HPDE6-E6E7 (cell line): Measurements from ENCODE around the gene GPR32.
"Not testable (repeated sequence)": the region's sequence is repeated elsewhere in the genome, so short reads cannot be mapped to it uniquely, and the experiment has no call there.

Source experiments
- DNase-seq: peaks from one replicate; pipeline ENCODE4 v3.0.0; 2011; ENCODE audit warnings: missing footprints; ENCODE audit errors: extremely low spot score

The GPR32 gene

GRCh38 chr19:50780753-50781435 is 10.6 kb downstream of the GPR32 start:
- DNase-seq: no peak

DNA sequence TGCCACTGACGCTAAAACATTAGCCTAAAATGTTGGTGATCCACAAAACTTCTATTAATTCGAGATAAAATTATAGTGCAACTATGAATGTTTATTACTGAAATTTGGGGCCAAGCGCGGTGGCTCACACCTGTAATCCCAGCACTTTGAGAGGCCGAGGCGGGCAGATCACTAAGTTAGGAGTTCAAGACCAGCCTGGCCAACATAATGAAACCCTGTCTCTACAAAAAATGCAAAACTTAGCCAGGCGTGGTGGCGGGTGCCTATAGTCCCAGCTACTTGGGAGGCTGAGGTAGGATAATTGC is 13.5 kb downstream of the GPR32 start:
- DNase-seq: not testable (repeated sequence)

DNA sequence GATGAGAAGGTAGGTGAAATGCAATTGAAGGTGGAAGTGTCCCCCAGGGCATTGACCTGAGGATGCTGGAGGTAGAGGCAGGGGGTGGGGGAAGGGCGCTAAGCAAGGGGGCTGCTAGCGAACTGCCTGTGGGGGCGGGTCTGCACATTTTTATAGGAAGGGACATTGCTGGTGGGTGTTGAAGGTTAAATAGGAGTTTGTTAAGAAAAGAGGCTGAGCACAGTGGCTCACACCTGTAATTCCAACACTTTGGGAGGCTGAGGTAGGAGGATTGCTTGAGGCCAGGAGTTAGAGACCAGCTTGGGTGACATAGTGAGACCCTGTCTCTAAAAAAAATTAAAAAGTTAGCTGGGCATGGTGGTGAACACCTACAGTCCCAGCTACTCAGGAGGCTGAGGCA is 14.4 kb downstream of the GPR32 start:
- no peak for DNase-seq

- DNase-seq: no peak
Observed at GRCh38 chr19:50785329-50785728, 15.1 kb downstream of the GPR32 start.

DNA sequence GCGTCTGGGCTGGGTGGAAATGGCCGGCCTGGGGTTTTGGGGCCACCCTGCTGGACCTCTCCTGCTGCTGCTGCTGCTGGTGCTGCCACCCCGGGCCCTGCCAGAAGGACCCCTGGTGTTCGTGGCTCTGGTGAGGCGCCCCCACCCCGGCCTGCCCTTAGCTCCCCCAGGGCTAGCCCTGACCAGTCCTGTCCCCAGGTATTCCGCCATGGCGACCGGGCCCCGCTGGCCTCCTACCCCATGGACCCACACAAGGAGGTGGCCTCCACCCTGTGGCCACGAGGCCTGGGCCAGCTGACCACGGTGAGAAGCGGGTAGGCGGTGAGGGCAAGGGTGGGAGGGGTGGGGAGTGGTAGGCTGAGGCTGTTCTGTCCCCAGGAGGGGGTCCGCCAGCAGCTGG is 20.1 kb downstream of the GPR32 start, which contains the start of gene ACP4:
Gene ACP4, plus strand, starts transcription at position 20 of the 400 bp plus-strand sequence. Its CDS starts 0 bp downstream, at position 20.
- no peak for DNase-seq

DNA sequence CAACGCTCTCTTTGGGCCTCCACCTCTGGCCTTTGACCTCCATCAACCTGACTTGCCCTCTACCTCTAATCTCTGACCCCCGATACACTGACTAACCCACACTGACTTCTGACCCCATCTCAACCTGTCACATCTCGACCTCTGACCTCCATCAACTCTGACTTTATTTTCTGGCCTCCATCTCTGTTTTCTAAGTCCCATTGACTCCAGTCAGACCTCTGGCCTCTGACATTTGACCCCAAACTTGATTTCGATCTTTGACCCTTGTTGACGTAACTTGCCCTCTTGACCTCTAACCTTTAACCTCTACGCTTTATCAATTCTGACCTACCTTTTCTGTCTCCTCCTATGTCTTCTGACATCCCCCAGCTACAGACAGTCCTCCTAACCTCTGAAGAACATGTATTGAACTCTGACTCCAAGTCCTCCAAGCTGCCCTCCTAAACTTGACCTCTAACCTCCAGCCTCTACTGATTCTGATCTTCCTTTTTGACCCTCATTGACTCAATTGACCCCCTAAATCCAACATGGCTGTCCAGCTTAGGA is 20.7 kb downstream of the GPR32 start:
- no peak for DNase-seq

GRCh38 chr19:50791594-50792271 is 21.5 kb downstream of the GPR32 start:
- DNase-seq: no peak

DNA sequence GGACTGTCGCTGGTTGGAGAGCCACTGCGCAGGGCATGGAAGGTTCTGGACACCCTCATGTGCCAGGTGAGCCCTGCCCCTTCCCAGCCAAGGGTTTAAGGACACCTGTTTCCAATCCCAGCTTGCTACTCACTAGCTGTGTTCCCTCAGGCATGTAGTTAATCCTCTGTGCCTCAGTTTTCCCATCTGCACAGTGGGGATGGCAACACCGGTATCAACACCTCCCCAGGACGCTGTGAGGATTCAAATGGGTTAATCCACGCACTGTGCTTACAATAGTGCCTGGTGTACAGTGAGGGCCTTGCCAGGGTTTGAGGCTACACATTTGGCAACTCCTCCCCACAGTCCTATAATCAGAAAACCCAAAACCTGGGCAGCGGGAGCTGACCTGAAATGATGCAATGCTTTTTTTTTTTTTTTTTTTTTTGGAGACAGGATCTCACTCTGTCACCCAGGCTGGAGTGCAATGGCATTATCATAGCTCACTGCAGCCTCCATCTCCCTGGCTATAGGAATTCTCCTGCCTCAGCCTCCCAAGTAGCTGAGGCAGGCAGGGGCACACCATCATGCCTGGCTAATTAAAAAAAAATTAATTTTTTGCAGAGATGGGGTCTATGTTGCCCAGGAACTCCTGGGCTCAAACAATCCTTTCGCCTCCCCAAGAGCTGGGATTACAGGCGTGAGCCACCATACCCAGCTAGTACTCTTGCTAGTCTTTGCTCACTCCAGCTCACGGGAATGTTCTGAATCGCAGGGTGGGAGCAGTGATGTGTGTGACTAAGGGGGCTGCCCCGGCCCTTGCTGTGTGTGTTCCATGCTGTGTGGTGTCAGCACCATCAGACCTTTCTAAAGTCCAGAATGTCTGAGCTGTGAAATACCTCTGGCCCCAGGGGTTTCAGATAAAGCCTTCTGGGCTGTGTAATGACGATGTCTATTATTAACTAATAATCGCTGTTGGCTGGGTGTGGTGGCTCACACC is 22.3 kb downstream of the GPR32 start:
- DNase-seq: no peak

GRCh38 chr19:50793558-50794065 is 23.3 kb downstream of the GPR32 start:
- DNase-seq: no peak

- DNase-seq: no peak
Observed at GRCh38 chr19:50794074-50794875, 24.0 kb downstream of the GPR32 start.

DNA sequence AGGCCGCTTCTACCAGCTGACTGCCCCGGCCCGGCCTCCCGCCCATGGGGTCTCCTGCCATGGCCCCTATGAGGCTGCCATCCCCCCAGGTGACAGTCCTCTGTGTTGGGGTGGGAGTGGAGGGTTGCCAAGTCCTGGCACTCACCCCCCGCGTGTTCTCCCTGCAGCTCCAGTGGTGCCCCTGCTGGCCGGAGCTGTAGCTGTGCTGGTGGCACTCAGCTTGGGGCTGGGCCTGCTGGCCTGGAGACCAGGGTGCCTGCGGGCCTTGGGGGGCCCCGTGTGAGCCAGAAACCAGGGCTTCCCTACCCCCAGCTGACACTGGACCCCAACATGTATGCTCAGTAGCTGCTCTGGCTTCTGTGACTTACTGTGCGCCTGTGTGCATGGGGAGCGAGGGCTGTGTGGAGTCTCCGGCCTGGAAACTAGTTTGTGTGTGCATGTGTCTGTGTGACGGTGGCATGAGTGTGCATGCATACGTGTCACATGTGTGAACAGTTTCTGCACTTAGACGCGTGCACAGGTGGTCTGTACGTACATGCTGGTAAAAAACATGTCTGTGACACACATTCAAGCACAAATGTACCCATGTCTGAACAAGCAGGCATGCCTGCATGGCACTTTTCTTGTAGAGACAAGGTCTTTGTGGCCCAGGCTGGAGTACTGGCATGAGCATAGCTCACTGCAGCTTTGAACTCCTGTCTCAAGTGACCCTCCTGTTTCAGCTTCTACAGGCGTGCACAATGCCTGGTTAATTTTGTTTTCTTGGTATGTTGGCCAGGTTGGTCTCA is 24.8 kb downstream of the GPR32 start:
- no peak for DNase-seq

GRCh38 chr19:50795664-50796073 is 25.4 kb downstream of the GPR32 start:
- no peak for DNase-seq

DNA sequence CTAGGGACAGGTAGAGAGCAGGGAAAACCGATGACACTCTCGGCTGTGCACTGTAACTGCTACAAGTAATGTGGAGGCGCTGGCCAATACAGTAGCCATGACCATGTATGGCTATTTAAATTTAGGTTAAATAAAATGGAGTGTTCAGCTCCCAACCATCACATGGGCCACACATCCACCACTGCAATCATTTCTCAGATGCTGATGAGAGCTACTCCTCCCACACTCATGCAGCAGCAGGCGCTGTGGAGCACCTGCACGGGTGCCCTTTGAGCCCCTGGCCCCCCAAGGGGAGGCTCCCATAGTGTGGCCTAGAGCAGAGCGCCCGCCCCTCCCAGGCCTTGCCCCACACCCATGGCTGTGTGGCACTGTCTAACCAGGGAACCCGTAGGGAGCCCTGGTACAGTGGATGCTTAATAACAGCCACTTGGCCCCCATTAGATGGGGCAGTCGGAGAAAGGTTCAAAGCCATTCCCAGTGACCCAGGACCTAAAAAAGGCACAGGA is 25.9 kb downstream of the GPR32 start:
- no peak for DNase-seq

- DNase-seq: no peak
Observed at GRCh38 chr19:50796634-50797428, 26.6 kb downstream of the GPR32 start.

DNA sequence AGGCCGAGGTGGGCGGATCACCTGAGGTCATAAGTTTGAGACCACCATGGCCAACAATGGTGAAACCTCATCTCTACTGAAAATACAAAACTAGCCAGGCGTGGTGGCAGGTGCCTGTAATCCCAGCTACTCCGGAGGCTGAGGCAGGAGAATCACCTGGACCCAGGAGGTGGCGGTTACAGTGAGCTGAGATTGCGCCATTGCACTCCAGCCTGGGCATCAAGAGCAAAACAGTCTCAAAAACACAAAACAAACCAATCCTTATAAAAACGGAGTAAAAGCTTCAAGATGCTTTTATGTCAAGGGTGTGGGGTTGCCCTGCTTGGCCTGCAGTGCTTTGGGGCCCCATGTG is 27.1 kb downstream of the GPR32 start:
- no peak for DNase-seq

DNA sequence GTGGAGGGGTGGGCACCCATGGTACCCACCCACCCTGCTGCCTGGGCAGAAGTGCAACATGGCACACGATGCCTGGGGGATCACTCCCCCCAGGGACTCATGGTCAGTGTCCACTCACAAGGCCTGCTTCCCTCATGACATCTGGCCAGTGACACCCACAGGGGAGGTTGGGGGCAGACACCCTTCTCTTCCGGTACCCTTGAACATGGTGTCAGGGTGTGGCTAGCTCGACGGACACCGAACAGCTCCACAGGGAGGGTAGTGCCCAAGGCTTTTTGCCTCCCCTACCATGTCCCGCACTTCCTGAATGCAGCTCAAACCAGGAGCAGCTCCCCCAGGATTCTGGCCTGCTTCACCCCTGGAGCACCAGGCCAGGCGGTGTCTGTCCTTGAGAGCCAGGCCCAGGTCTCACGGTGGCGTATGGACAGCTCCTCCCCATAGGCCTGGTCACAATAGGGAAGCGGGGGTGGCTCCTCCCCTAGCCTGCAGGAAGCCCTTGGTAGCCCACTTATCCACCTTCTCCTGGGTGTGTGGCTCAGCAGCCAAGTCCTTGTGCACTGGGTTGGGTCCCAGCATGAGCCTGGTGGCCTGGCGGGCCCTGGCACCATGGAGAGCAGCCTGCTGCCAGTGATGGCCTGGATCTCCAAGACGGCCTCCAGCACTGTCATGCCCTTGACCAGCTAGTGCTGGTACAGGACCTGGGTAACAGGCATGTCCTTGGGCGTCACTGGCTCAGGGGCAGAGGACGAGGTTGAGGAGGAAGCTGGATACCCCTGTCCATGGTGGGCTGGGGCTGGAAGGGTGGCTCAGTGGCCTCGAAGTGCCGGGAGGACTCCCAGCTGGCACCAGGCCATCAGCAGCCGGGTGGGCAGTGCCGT is 27.8 kb downstream of the GPR32 start:
- no peak for DNase-seq

DNA sequence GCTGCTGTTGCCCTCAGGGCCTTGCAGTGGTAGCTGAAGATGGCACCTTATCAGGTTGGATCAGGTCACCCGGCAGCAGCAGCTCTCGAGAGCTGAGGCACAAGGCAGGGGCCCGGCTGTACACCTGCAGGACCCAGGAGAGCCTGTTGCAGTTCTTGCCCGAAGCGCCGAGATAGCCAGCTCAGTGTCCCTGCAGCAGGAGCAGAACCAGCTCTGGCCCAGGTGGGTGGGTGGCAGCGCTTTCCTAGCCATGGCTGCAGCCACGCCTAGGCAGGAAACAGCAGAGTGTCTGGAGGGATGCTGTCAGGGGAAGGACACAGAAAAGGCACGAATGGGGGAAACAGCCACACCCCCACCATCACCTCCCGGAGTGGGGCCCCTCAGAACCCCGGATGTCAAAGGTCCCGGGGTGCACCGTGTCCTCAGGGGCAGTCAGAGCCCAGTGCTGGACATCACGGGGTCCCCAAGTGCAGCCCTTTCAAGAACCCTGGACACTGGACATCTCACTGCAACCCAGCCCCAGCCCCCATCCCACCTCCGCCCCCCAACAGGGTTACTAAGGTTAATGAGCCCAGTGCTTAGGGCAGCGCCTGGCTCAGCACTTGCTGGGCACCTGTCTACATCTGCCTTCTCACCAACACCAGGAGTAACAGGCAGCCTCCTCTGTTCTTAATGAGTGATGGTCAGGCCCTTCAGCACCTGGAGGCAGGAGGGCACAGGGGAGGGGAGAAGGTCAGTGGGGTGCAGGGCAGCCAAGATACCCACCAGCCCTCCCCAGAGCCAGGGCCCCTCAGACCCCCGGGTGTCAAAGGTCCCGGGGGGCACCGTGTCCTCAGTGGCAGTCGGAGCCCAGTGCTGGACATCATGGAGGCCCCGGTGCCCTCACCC is 28.6 kb downstream of the GPR32 start:
- no peak for DNase-seq

DNA sequence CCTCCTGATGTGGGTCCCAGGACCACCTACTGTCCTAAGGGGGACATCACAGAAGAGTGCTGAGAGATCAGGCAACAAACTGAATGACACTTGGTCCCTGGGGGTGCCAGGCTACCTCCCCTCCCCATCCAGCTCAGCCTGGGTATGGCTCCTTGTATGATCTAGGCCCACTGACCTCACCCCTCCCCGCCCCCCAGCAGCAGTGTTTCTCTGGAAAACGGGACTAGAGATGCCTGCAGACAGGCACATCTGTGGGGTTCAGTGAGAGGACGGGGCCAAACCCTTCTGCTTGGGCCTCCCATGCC is 29.2 kb downstream of the GPR32 start:
- DNase-seq: no peak
